Measurements from ENCODE around the gene ALG12.

Gene ALG12

DNA sequence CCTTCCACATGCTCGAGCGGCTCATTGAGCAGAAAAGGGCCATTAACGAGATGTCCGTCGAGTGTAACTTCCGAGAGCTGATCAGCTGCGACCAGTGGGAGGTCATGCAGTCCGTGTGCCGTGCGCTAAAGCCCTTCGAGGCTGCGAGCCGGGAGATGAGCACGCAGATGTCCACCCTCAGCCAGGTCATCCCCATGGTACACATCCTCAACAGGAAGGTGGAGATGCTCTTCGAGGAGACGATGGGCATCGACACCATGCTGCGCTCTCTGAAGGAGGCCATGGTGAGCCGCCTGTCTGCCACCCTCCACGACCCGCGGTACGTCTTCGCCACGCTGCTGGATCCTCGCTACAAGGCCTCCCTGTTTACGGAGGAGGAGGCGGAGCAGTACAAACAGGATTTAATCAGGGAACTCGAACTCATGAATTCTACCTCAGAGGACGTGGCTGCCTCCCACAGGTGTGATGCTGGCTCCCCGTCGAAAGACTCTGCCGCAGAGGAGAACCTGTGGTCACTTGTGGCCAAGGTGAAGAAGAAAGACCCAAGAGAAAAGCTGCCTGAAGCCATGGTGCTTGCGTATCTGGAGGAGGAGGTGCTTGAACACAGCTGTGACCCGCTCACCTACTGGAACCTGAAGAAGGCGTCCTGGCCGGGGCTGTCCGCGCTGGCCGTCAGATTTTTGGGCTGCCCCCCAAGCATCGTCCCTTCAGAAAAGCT, 31.7 kb downstream of the ALG12 start:
- no peak for DNase-seq

DNA sequence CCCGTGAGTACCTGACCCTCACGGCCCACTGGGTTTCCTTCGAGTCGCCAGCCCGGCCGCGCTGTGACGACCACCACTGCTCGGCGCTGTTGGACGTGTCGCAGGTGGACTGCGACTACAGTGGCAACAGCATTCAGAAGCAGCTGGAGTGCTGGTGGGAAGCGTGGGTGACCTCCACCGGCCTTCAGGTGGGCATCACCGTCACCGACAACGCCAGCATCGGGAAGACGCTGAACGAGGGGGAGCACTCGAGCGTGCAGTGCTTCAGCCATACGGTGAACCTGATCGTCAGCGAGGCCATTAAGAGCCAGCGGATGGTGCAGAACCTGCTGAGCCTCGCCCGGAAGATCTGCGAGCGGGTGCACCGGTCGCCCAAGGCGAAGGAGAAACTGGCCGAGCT, 32.4 kb downstream of the ALG12 start:
- no peak for DNase-seq

DNA sequence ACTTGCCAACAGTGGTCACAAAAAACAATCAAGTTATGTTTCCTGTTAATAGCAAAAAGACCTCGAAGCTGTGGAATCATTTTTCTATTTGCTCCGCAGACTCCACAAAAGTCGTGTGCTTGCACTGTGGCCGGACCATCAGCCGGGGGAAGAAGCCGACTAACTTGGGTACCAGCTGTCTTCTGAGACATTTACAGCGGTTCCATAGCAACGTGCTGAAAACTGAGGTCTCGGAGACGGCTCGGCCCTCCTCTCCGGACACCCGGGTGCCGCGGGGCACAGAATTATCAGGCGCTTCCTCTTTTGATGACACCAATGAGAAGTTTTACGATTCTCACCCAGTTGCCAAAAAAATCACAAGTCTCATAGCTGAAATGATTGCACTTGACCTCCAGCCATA, 33.0 kb downstream of the ALG12 start:
- DNase-seq = no peak

DNA sequence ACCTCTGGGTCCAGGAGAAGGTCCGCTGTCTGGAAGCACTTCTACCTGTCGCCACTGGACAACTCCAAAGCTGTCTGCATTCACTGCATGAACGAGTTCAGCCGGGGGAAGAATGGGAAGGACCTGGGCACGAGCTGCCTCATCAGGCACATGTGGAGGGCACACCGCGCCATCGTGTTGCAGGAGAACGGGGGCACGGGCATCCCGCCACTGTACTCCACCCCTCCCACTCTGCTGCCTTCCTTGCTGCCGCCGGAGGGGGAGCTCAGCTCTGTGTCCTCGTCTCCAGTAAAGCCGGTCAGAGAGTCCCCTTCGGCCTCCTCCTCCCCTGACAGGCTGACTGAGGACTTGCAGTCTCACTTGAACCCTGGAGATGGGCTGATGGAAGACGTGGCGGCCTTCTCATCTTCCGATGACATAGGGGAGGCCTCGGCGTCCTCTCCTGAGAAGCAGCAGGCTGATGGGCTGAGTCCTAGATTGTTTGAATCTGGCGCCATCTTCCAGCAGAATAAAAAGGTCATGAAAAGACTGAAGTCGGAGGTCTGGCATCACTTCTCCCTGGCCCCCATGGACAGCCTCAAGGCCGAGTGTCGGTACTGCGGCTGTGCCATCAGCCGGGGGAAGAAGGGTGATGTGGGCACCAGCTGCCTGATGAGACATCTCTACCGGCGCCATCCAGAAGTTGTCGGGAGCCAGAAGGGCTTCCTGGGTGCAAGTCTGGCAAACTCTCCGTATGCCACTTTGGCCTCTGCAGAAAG, 33.6 kb downstream of the ALG12 start:
- no peak for DNase-seq

DNA sequence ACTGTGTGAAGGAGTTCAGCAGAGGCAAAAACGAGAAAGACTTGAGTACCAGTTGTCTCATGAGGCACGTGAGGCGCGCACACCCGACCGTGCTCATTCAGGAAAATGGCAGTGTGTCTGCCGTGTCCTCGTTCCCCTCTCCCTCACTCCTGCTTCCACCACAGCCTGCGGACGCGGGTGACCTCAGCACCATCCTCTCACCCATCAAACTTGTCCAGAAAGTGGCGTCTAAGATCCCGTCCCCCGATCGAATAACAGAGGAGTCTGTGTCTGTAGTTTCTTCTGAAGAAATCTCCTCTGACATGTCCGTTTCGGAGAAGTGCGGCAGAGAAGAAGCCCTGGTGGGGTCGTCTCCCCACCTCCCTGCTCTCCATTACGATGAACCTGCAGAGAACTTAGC, 34.2 kb downstream of the ALG12 start:
- DNase-seq = no peak

DNA sequence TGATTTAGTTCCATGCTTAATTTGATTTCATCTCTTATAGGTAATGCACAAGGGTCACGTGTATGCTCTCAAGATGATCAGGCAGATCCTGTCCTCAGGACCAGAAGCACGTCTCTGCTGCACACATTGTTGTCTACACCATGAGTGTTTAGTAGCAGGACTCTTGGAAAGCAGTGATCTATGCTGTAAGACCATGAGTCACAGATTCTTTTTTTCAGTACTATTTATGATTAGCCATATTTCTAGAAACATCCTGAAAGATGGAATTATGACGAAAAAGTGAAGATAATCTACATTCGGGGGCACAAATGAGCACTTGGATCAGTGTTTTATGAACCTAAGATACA, 35.0 kb downstream of the ALG12 start:
- no peak for DNase-seq

DNA sequence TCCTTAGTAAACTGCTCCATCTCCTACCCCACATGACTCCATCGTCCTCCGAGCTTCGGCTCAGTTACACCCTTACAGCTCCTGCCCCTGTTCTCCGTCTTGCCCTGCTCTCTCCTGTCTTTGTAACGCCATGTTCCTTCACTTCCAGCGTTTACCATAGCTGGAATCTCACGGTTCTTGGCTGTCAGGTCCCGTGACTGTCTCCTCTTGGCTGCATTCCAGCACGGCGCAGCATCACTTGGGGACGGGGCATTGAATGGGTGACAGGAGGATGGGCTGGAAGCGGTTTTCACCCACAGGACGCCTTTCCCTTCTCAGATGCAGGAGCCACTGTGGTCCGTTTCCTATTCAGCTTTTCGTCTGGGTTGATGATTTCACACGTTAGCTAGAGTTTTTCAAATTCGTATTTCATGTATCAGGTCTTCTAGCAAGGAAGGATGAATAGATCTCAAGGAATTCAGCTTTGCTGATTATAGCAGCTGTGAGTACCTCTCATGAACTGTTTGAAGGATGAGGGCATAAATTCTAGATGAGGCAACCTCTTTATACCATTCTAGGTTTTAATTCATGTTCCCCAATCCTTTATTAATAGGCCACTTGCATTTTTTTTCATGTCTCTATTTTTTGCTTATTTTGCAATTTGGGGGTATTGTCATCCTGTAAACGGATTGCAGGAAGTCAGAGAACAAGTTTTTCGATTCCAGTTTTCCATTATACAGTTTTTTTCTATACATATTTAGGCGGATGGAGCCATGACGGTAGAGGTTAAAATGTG, 35.5 kb downstream of the ALG12 start:
- no peak for DNase-seq

DNA sequence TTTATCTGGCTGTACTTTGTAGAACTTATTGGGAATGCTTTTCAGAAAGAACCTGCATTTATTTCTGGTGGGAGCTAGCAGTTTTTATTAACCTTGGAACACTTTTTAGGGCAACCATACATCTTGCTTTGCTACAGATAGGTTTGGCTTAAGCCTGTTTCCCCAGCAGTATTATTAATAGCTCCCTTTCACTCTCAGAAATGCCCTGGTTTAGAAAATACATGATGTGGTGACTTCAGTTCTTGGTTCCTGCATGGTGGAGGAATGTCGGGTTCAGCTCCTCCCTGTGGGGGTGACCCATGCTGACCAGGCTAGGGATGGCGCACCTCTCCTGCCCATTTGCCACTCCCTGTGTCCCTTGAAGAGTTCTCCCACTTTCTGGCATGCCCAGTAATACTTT, 36.4 kb downstream of the ALG12 start:
- DNase-seq = no peak

DNA sequence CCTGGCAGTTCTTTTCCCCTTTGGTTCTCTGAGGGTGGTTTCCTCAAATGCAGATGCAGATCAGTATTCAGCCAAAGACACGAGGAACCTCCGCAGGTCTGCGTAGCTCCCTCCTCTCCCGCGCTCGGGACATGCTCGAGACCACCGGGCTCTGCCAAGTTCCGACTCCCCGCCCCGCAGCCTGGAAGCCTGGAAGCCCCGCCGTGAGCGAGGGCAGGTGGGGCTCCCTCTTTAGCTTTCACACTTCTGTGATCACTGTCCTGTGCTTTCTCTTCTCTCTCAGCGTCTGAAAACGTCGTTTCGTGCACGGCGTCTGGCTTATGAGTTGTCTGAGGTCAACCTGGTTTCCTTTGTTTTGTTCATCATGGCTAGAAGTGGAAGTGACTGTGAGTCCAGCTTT, 38.0 kb downstream of the ALG12 start:
- DNase-seq = no peak

DNA sequence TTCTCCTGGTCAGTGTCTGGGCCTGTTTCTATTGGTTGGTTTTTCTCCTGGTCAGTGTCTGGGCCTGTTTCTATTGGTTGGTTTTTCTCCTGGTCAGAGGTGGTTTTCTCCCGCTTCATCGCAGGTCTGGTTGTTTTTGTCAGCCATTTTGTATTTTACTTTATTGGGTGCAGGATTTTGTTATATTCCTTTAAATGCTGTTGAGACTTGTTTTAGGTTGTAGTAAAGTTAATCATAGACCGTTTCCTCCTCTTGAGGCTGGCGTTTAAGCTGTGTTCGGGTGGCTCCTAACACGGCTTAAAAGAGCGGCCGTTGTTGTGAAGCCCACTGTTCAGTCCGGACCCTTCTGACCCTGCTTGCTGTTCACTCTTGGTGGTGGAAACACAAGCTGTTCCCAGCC, 38.4 kb downstream of the ALG12 start:
- DNase-seq = no peak

DNA sequence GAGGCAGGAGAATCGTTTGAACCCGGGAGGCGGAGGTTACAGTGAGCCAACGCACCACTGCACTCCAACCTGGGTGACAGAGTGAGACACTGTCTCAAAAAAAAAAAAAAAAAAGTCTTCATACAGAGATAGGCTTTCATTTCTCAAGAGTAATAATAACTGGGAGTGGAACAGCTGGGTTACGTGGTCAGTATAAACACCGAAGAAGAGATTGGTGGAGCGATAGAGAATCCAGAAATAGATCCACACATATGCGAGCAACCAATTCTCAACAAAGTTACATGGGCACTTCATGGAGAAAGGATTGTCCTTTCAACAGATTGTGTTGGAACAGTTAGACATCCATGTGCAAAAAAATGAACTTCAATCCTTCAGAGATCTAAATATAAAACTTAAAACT, 40.0 kb downstream of the ALG12 start:
- no peak for DNase-seq

DNA sequence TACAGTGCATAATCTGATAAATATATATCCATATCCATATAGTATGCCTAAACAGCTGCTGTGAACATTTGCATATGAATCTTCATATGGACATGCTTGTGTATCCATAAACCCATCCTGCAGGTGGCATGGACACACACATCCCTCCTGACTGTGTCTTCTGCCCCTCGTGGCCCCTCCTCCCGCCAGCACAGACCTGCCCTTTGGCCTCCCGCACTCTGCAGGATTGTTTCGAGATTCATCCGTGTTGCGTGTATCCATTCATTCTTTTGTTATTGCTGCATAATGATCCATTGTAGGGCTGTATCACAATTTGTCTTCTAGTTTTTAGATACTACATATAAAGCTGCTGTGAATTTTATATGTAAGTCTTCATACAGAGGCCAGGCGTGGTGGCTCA, 40.6 kb downstream of the ALG12 start:
- DNase-seq = no peak

DNA sequence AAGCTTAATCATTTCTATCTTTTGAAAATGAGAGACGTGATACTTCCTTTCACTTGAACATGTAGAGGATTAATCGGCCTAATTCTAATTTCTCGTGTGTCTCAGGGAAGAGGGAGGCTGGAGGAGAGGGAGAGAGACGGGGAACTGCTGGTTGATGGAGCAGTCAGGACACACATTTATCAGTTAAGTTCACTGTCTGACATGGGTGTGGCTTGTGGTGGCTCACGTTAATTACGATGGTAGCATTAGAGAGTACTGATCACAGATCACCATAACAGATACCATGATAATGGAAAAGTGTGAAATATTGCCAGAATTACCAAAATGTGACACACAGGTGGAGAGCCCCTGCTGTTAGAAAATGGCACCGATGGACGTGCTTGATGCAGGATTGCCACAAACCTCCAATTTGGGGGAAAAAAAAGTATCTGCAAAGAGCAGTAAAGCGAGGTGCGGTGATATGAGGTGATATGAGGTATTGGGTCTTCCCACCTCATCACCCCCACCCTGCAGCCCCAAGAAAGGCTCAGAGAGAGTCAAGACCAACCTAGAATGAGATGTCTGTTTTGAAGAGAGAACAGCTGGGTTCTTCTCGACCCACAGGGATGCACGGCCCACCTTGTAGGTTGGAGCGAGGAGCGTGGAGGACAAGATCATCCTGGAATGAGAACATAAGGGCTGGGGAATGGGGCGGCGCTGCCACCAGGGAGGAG, 44.9 kb downstream of the ALG12 start:
- no peak for DNase-seq

DNA sequence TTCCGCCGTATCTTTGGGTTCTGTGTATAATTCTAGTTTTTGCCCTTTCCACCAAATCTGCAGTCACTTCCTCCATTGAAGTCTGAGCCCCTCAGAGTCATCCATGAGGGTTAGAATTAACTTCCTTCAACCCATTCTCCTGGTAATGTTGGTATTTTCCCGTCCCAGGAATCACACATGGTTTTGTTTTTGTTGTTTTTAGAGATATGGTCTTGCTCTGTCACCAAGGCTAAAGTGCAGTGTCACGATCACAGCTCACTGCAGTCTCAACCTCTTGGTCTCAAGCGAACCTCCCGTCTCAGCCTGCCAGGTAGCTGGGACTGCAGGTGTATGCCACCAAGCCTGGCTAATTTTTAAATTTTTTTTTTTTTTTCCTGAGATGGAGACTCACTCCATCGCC, 45.9 kb downstream of the ALG12 start:
- DNase-seq = no peak

DNA sequence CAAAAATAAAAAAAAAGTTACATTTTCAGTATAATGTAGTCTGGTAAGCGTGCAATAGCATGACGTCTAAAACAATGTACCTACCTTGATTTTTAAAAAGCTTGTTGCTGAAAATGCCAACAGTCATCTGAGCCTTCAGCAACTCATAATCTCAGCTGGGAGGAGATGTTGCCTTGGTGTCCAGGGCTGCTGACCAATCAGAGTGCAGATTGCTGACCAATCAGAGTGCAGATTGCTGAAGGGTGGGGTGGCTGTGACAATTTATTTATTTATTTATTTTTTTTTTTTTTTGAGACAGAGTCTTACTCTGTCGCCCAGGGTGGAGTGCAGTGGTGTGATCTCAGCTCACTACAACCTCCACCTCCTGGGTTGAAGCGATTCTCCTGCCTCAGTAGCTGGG, 46.8 kb downstream of the ALG12 start:
- DNase-seq = no peak

DNA sequence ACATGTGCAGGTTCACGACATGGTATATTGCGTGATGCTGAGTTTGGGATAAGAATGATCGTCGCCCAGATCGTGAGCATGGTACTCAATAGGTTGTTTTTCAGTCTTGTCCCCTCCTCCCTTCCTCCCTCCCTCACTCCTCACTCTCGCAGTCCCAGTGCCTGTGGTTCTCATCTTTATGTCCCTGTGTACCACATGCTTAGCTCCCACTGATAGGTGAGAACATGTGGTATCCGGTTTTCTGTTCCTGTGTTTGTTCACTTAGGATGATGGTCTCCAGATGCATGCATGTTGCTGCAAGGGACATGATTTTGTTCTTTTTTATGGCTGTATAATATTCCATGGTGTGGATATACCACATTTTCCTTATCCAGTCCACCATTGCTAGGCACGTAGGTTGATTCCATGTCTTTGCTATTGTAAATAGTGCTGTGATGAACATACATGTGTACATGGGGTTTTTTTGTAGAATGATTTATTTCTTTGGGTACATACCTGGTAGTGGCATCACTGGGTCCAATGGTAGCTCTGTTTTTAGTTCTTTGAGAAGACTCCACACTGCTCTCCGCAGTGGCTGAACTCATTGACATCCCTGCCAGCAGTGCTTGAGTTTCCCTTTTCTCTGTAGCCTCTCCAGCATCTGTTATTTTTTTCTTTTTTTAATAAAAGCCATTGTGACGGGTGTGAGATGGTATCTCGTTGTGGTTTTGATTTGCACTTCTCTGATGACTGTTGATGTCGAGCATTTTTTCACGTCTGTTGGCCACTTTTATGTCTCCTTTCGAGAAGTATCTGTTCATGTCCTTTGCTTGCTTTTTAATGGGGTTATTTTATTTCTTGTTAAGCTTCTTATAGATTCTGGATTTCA, 48.2 kb downstream of the ALG12 start:
- DNase-seq = no peak

DNA sequence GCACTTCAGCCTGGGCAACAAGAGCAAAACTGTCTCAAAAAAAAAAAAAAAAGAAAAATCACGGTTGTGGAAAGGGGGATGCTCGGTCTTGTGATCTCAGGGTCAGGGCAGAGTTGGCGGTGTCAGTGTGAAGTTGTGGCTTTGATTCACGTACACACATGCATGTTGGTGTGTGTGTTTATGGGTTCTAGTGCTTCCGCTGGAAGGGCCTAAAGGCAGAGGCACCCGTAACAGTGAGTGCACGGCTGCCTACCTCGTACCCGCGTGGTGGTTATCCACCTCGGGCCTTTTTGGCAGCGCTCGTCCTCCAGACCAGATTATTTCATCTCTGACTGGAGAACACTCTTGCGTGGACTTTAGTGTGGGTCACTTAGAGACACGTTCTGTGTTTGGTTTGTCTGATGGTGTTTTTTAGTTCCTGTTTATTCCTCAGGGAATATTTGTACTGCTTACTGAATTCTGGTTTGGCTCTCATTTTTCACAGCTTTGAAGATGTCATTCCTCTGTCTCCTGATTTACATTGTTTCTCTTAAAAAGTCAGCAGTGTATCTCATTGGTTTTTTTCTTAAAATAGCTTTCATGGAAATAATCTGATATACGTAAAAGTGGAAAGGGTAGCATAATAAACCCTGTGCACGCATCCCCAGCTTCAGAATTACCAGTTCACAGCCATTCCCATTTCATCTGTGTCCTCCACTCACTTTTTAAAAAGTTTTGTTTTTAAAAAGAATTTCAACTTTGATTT, 49.0 kb downstream of the ALG12 start:
- DNase-seq = no peak

DNA sequence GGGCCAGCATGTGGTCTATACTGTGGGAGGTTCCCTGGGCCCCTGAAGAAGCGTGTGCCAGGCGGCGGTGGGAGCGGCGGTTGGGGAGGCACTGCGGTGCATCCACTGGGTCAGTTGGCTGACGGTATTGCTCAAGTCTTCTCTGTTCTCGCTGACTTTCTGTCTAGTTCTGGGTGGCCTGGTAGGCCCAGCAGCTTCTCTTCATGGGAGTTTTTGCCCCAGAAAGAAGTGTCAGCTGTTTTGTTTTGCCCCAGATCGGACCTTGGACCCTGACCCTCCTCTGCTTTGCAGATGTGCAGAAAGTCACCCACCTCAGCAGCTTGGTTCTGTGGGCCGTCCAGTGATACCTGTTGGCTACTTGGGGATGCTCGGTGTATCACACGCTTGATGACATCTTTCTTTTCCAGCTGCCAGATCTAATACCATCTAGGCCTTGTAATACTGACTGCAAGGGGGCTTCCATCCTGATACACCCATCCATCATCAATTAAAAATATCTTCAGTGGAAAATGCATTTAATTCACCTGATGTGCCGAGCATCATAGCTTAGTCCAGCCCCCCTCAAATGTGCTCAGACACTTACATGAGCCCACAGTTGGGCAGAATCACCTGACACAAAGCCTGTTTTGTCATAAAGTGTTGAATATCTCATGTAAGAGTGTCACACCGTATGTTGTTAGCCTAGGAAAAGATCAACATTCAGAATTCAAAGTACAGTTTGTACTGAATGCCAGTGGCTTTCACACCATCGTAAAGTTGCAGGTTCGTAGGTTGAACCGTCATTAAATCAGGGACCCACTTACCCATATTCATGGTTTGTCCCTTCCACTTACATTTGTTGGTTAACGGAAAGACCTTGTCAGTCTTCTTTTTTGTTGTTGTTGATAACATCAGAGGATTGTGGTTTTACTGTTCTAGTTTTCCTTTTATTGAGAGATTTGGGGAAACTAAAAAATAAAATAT, 50.7 kb downstream of the ALG12 start:
- DNase-seq = no peak

DNA sequence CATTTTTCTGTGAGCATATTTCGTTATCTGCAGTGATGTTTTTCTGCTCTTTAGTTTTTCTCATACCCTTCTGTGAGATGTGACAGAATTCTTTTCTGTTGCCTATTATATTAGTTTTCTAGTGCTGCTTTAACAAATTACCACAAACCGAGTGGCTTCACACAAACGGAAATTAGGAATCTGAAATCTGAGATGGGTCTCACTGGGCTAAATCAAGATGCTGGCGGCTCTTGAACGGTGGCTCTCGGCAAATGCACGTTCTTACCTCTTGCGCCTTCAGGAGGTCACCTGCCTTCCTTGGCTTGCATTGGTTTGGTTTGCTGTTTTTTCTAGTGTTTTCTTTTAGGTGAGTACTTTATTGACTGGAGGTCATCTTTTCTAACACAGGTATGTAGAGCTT, 51.6 kb downstream of the ALG12 start:
- DNase-seq = no peak

DNA sequence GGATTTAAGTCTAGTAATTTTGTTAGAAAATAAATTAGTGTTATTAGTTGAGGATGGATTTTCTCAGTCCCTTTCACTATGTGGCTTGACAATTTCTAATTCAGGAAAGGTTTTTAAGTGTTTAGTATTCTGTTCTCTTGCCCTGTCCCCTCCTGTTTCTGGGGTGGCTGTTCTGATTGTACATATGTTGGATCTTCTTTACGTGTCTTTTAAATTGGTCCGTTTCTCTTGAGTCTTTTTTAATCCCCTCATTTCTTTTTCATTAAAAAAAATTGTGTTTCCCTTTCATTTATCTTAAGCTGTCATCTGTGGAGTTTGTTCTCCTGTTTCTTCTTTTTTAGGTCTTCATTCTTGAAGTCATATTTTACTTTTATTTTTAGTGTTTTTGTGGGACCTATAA, 52.1 kb downstream of the ALG12 start:
- DNase-seq = no peak

DNA sequence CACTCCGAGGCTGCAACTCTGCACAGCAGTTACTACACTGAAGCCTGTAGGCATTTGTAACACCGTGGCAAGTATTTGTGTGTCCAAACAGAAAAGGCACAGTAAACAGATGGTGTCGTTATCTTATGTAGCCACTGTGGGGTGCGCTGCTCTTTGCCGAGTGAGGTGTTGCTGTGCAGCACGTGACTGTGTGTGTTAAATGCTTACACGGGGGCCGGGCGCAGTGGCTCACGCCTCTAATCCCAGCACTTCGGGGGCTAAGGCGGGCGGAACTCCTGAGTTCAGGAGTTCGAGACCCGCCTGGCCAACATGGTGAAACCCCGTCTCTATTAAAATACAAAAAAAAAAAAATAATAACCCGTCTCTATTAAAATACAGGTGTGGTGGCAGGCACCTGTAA, 53.1 kb downstream of the ALG12 start:
- DNase-seq = no peak

Data from DMS153 (cell line).